ENCODE results near the gene SYCP3.

- TF ChIP-seq SIN3A (IDR thresholded peaks at IDR 0.05; ENCODE audit: borderline replicate concordance, low read depth, low read length) (no peak), CTCF (IDR thresholded peaks at IDR 0.05) (no peak), TAF1 (IDR thresholded peaks at IDR 0.05; ENCODE audit: borderline replicate concordance, low read depth, low read length) (no peak), RAD21 (IDR thresholded peaks at IDR 0.05; ENCODE audit: low read length) (no peak)
Measured at GRCh38 chr12:101763246-101763931, 24.1 kb upstream of the SYCP3 start.

All from SK-N-SH (cell line).